Gastroesophageal sphincter (tissue), 3 donors: Measurements from ENCODE around the gene RXFP2.

Experiments used
- POLR2AphosphoS5 ChIP-seq: sonication (generic); formaldehyde crosslinking; IDR thresholded peaks from one replicate; pipeline ENCODE4 v1.6.1; 2017; ENCODE audit warnings: antibody characterized with exemption
- TF ChIP-seq, protein P1 (sequence below), 4 experiments: fragments of 200-600 bp in 2 of 4; fragments of 450-650 bp in 2 of 4; sonication (generic) in 1 of 4; IDR thresholded peaks; one replicate each; pipeline ENCODE4 v1.5.1; 2017 to 2019; ENCODE audit warnings: antibody characterized with exemption in 4 of 4, mild to moderate bottlenecking in 2 of 4, moderate library complexity in 2 of 4

DNA sequence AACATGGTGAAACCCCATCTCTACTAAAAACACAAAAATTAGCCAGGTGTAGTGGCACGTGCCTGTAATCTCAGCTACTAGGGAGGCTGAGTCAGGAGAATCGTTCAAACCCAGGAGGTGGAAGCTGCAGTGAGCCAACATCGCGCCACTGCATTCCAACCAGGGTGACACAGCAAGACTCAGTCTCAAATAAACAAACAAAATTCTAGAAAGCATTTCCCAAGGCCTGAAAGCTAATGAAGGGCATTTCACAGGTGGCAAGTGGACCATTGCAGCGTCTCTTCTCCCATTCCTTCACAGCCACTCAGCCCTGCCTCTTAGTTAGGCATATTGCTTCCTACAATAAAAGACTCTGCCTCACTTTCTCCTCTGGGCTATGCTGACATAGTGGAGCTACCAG is 13.5 kb upstream of the RXFP2 start:
- TF ChIP-seq, protein P1, sequence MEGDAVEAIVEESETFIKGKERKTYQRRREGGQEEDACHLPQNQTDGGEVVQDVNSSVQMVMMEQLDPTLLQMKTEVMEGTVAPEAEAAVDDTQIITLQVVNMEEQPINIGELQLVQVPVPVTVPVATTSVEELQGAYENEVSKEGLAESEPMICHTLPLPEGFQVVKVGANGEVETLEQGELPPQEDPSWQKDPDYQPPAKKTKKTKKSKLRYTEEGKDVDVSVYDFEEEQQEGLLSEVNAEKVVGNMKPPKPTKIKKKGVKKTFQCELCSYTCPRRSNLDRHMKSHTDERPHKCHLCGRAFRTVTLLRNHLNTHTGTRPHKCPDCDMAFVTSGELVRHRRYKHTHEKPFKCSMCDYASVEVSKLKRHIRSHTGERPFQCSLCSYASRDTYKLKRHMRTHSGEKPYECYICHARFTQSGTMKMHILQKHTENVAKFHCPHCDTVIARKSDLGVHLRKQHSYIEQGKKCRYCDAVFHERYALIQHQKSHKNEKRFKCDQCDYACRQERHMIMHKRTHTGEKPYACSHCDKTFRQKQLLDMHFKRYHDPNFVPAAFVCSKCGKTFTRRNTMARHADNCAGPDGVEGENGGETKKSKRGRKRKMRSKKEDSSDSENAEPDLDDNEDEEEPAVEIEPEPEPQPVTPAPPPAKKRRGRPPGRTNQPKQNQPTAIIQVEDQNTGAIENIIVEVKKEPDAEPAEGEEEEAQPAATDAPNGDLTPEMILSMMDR (IDR thresholded peaks at IDR 0.05): no peak
- TF ChIP-seq POLR2AphosphoS5: no peak
